ENCODE results near the gene ZNF684. TPM values are rescaled to one million over a fixed set of nuclear protein-coding genes. Genes with fewer than 3 reads are reported as not detected.

ZNF684 gene
- polyA plus RNA-seq, 1 donor from 2014 or later = 15.8 TPM

DNA sequence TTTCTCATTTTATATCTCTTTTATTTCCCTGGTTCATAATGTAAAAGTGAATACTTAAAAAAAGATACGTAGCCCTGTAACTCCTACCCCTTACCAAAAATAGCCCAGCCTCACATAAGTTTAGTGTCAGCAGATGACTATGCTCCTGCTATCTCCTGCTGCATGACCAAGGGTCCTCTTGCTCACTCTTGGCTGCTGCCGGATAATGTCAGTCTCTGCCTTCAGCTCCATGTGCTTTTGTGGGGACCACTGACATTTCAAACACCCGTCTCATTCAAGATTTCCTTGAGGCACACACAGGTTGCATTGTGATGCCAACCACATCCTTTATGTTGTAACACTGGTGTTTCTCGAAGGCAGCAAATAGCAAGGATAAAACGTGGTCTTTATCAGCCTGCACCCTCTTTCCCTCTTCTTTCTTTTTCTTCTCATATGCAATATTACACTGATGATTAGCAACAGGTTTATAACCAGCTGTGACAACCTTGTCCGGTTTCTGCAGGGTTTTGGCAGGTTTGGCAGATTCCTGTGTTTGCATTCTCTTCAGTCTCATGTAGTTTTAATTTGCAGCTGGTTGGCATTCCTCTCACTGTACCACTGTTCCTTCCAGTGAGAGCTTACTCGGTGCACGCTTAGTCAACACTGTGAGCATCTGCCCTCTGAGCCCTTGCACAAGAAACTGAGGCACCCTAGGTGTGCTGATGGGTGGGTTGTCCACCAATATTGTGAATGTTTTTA lies 62.2 kb downstream of the ZNF684 start:
- Histone ChIP-seq H2AFZ (ENCODE audit: low read depth, low read length) (no peak overlapping the region), H3K9me3 (ENCODE audit: low read length) (no peaks in the 10 kb centered on the region), H3K79me2 (replicated peaks; ENCODE audit: insufficient read depth, low read length) (no peaks in the 10 kb centered on the region), H3K9ac (ENCODE audit: low read length) (no peak overlapping the region), H3K36me3 (ENCODE audit: insufficient read depth, low read length) (no peaks in the 10 kb centered on the region), H3F3A (ENCODE audit: insufficient read depth, low read length, poor library complexity, severe bottlenecking) (no peaks in the 10 kb centered on the region), H3K27ac (ENCODE audit: low read length) (no peak overlapping the region), H3K9me2 (ENCODE audit: insufficient read depth, low read length) (no peaks in the 10 kb centered on the region), H4K20me1 (ENCODE audit: insufficient read depth) (no peaks in the 10 kb centered on the region), H3K4me2 (ENCODE audit: low read length) (no peak overlapping the region), H3K4me3 (ENCODE audit: low read length) (no peak overlapping the region), H3K27me3 (ENCODE audit: insufficient read depth, low read depth, low read length) (no peaks in the 10 kb centered on the region)
- no peak for TF ChIP-seq TAF1 (IDR thresholded peaks at IDR 0.05; ENCODE audit: low read depth)
- no peak for TF ChIP-seq EP300 (conservative IDR thresholded peaks at IDR 0.05; ENCODE audit: poor library complexity, severe bottlenecking)
- no peak for TF ChIP-seq RAD21 (conservative IDR thresholded peaks at IDR 0.05)
- TF ChIP-seq, protein P1, sequence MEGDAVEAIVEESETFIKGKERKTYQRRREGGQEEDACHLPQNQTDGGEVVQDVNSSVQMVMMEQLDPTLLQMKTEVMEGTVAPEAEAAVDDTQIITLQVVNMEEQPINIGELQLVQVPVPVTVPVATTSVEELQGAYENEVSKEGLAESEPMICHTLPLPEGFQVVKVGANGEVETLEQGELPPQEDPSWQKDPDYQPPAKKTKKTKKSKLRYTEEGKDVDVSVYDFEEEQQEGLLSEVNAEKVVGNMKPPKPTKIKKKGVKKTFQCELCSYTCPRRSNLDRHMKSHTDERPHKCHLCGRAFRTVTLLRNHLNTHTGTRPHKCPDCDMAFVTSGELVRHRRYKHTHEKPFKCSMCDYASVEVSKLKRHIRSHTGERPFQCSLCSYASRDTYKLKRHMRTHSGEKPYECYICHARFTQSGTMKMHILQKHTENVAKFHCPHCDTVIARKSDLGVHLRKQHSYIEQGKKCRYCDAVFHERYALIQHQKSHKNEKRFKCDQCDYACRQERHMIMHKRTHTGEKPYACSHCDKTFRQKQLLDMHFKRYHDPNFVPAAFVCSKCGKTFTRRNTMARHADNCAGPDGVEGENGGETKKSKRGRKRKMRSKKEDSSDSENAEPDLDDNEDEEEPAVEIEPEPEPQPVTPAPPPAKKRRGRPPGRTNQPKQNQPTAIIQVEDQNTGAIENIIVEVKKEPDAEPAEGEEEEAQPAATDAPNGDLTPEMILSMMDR (IDR thresholded peaks at IDR 0.05; ENCODE audit: poor library complexity, severe bottlenecking) = no peak
- TF ChIP-seq, protein P2, sequence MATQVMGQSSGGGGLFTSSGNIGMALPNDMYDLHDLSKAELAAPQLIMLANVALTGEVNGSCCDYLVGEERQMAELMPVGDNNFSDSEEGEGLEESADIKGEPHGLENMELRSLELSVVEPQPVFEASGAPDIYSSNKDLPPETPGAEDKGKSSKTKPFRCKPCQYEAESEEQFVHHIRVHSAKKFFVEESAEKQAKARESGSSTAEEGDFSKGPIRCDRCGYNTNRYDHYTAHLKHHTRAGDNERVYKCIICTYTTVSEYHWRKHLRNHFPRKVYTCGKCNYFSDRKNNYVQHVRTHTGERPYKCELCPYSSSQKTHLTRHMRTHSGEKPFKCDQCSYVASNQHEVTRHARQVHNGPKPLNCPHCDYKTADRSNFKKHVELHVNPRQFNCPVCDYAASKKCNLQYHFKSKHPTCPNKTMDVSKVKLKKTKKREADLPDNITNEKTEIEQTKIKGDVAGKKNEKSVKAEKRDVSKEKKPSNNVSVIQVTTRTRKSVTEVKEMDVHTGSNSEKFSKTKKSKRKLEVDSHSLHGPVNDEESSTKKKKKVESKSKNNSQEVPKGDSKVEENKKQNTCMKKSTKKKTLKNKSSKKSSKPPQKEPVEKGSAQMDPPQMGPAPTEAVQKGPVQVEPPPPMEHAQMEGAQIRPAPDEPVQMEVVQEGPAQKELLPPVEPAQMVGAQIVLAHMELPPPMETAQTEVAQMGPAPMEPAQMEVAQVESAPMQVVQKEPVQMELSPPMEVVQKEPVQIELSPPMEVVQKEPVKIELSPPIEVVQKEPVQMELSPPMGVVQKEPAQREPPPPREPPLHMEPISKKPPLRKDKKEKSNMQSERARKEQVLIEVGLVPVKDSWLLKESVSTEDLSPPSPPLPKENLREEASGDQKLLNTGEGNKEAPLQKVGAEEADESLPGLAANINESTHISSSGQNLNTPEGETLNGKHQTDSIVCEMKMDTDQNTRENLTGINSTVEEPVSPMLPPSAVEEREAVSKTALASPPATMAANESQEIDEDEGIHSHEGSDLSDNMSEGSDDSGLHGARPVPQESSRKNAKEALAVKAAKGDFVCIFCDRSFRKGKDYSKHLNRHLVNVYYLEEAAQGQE (IDR thresholded peaks at IDR 0.05; ENCODE audit: borderline replicate concordance) = no peak
- no peak for TF ChIP-seq MXI1 (conservative IDR thresholded peaks at IDR 0.05; ENCODE audit: poor library complexity, severe bottlenecking)
- no peak for TF ChIP-seq SMC3 (conservative IDR thresholded peaks at IDR 0.05; ENCODE audit: poor library complexity)
- TF ChIP-seq EZH2 (IDR thresholded peaks at IDR 0.05; ENCODE audit: borderline replicate concordance, insufficient read depth, low read length, poor library complexity, severe bottlenecking) = no peak
- TF ChIP-seq POLR2AphosphoS5 (IDR thresholded peaks at IDR 0.05) = no peak

DNA sequence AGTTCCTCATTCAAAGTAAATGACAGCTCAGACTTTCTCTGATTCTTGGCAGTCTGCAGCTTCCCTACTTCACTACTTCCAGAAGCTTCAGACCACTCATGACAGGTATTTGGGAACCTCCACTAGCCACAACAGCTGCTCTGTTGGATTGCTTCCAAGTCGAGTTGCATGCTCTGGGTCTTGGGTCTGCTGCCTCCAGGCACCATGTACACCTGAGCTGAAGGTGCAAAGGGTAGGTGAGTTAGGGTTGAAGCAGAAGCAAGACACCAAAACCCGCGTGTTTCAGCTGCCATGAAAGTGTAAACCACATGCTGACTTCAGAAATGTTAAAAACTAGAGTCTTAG lies 62.7 kb downstream of the ZNF684 start:
- Histone ChIP-seq H3K27ac (ENCODE audit: low read length) (no peak overlapping the region), H2AFZ (ENCODE audit: low read depth, low read length) (no peak overlapping the region), H3K9ac (ENCODE audit: low read length) (no peak overlapping the region), H3K9me2 (ENCODE audit: insufficient read depth, low read length) (no peaks in the 10 kb centered on the region), H3K79me2 (replicated peaks; ENCODE audit: insufficient read depth, low read length) (no peaks in the 10 kb centered on the region), H3F3A (ENCODE audit: insufficient read depth, low read length, poor library complexity, severe bottlenecking) (no peaks in the 10 kb centered on the region), H3K4me2 (ENCODE audit: low read length) (no peak overlapping the region), H3K9me3 (ENCODE audit: low read length) (no peaks in the 10 kb centered on the region), H4K20me1 (ENCODE audit: insufficient read depth) (no peaks in the 10 kb centered on the region), H3K36me3 (ENCODE audit: insufficient read depth, low read length) (no peaks in the 10 kb centered on the region), H3K27me3 (ENCODE audit: insufficient read depth, low read depth, low read length) (no peaks in the 10 kb centered on the region), H3K4me3 (ENCODE audit: low read length) (no peak overlapping the region)
- TF ChIP-seq MXI1 (conservative IDR thresholded peaks at IDR 0.05; ENCODE audit: poor library complexity, severe bottlenecking) = no peak
- no peak for TF ChIP-seq TAF1 (IDR thresholded peaks at IDR 0.05; ENCODE audit: low read depth)
- TF ChIP-seq, protein P2 (IDR thresholded peaks at IDR 0.05; ENCODE audit: borderline replicate concordance) = no peak
- no peak for TF ChIP-seq EZH2 (IDR thresholded peaks at IDR 0.05; ENCODE audit: borderline replicate concordance, insufficient read depth, low read length, poor library complexity, severe bottlenecking)
- TF ChIP-seq EP300 (conservative IDR thresholded peaks at IDR 0.05; ENCODE audit: poor library complexity, severe bottlenecking) = no peak

Data from neural cell (in vitro differentiated cells).